Caco-2 (cell line): ENCODE data around the gene KLF6. TPM values are rescaled to one million over a fixed set of nuclear protein-coding genes. Genes with fewer than 3 reads are reported as not detected.

Experiments
- BruUV-seq: library from RNA; stranded (reverse); fragments of 400-500 nt; replicated peaks from 2 replicates; lab custom pipeline; 2021; lab: Mats Ljungman, UMichigan
- CTCF ChIA-PET: fragments of 300-600 bp; sonication (Branson Sonifier 250); formaldehyde crosslinking; loops from one replicate; lab custom pipeline; 2022; ENCODE audit warnings: antibody characterized with exemption; lab: Charles Lee
- POLR2A ChIA-PET: fragments of 300-600 bp; sonication (Branson Sonifier 250); formaldehyde crosslinking; loops from one replicate; lab custom pipeline; 2022; ENCODE audit warnings: antibody characterized with exemption; lab: Charles Lee
- DNase-seq, 2 experiments: peaks; one replicate each; pipeline versions ENCODE4 v3.0.0 to v3.0.0-alpha.2; 2020 to 2022
- H3K27me3 ChIP-seq: replicated peaks from 2 replicates; pipeline ENCODE4 v1.6.0; 2011; ENCODE audit warnings: low read length; ENCODE audit not compliant: control insufficient read depth, insufficient read depth
- H3K36me3 ChIP-seq: 2 replicates; pipeline ENCODE4 v1.5.1; 2011; ENCODE audit warnings: low read length; ENCODE audit not compliant: control insufficient read depth, insufficient read depth
- H3K4me1 ChIP-seq: fragments of 250-450 bp; sonication (Bioruptor Pico); 2 replicates; pipeline ENCODE4 v1.5.1; 2020; ENCODE audit warnings: mild to moderate bottlenecking
- H3K4me3 ChIP-seq: 2 replicates; pipeline ENCODE4 v1.5.1; 2011; ENCODE audit warnings: low read depth, mild to moderate bottlenecking, control low read depth, low read length
- H3K9me3 ChIP-seq: fragments of 250-450 bp; sonication (Bioruptor Pico); 2 replicates; pipeline ENCODE4 v1.5.1; 2020; ENCODE audit warnings: mild to moderate bottlenecking, moderate library complexity
- H3K27ac Mint-ChIP-seq: one replicate; pipeline ENCODE4 v1.8.0; 2022; ENCODE audit warnings: mixed read lengths; ENCODE audit not compliant: unreplicated experiment
- H3K27me3 Mint-ChIP-seq: one replicate; pipeline ENCODE4 v1.8.0; 2022; ENCODE audit warnings: mixed read lengths; ENCODE audit not compliant: insufficient read depth, unreplicated experiment
- H3K36me3 Mint-ChIP-seq: one replicate; pipeline ENCODE4 v1.8.0; 2022; ENCODE audit warnings: mild to moderate bottlenecking, mixed read lengths; ENCODE audit not compliant: insufficient read depth, unreplicated experiment
- H3K4me1 Mint-ChIP-seq: one replicate; pipeline ENCODE4 v1.8.0; 2022; ENCODE audit warnings: low read depth, mixed read lengths; ENCODE audit not compliant: unreplicated experiment
- H3K4me3 Mint-ChIP-seq: one replicate; pipeline ENCODE4 v1.8.0; 2022; ENCODE audit warnings: mild to moderate bottlenecking, moderate library complexity, mixed read lengths; ENCODE audit not compliant: unreplicated experiment
- H3K9me3 Mint-ChIP-seq: one replicate; pipeline ENCODE4 v1.8.0; 2022; ENCODE audit warnings: mixed read lengths; ENCODE audit not compliant: unreplicated experiment
- CTCF ChIP-seq, 2 experiments: fragments of 200-600 bp in 1 of 2; IDR thresholded peaks; 1 replicate in 1 of 2; 2 replicates in 1 of 2; pipeline versions ENCODE4 v1.5.1 to v1.8.0; 2011 to 2022; ENCODE audit warnings: antibody characterized with exemption in 1 of 2, control low read depth in 1 of 2, inconsistent platforms in 1 of 2, low read depth in 1 of 2, low read length in 1 of 2, mild to moderate bottlenecking in 1 of 2, moderate library complexity in 1 of 2; ENCODE audit not compliant: insufficient read depth in 1 of 2, severe bottlenecking in 1 of 2, unreplicated experiment in 1 of 2
- intact Hi-C: fragments of 100-400 bp; cut with micrococcal nuclease; formaldehyde crosslinking; loops from one replicate; pipeline ENCODE4 v1.10.0; 2022; ENCODE audit not compliant: unreplicated experiment
- total RNA-seq: library from RNA; stranded (reverse); gene quantifications from 2 replicates; pipeline ENCODE4 v1.2.3, GENCODE V29; 2022

The KLF6 gene
- total RNA-seq, 1 experiment from 2014 or later, result 84.5 TPM

DNA sequence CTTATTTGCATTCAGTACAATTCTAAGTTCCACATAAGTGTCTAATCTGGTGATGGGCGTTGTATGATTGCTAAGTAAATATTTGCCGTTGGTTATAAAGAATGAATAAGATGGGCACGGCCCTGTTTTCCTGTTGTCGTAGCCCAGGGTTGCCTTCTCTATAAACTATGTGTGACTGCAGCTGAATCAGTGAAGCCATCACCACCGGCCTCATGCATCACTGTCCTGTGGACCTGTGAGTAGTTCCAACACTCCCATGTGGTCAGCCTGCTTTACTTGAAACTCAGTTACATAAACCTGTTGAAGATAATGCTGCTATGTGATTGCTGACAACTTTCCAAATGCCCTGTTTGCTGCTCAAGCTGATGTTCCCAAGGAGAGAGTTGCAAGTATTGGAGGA, 21.6 kb upstream of the KLF6 start:
- H3K9me3 Mint-ChIP-seq, result no peaks in the 10 kb centered on the region
- no peaks in the 10 kb centered on the region for H3K27me3 Mint-ChIP-seq
- H3K4me3 ChIP-seq, result no peak overlapping the region
- no TSS peak for BruUV-seq
- intact Hi-C loops, result loop anchor here (1.0 kb wide), 3 partner anchors 19 to 46 kb away; partner anchors contain the start of gene KLF6
- TF ChIP-seq CTCF (IDR thresholded peaks at IDR 0.05; ENCODE audit: insufficient read depth in 1 of 2, low read depth in 1 of 2, low read length in 1 of 2, severe bottlenecking in 1 of 2, unreplicated experiment in 1 of 2), result no peak
- ChIA-PET CTCF (no interaction called here), POLR2A (interaction anchor here (1.7 to 3.5 kb wide), 2 partner anchors 22 to 45 kb away, joined by 7 to 49 read pairs; partner anchors contain the start of gene KLF6)
- peaks cover 10% of the 10 kb centered on the region for H3K36me3 Mint-ChIP-seq
- H3K4me3 Mint-ChIP-seq, result peak overlapping the region; percentile 58
- H3K36me3 ChIP-seq, result no peaks in the 10 kb centered on the region
- H3K27me3 ChIP-seq, result no peaks in the 10 kb centered on the region
- DNase-seq, result peak; percentile 64 to 76
- H3K9me3 ChIP-seq, result no peaks in the 10 kb centered on the region
- H3K27ac Mint-ChIP-seq, result peak overlapping the region; percentile 84
- H3K4me1 Mint-ChIP-seq, result peaks cover 41% of the 10 kb centered on the region
- peaks cover 86% of the 10 kb centered on the region for H3K4me1 ChIP-seq

GRCh38 chr10:3805791-3806461, 20.9 kb upstream of the KLF6 start:
- TF ChIP-seq CTCF (IDR thresholded peaks at IDR 0.05; ENCODE audit: insufficient read depth in 1 of 2, low read depth in 1 of 2, low read length in 1 of 2, severe bottlenecking in 1 of 2, unreplicated experiment in 1 of 2), result no peak
- no peaks in the 10 kb centered on the region for H3K36me3 ChIP-seq
- H3K9me3 ChIP-seq, result no peaks in the 10 kb centered on the region
- Mint-ChIP-seq H3K36me3 (peaks cover 10% of the 10 kb centered on the region), H3K4me1 (peaks cover 36% of the 10 kb centered on the region), H3K9me3 (no peaks in the 10 kb centered on the region), H3K27ac (peak overlapping the region; percentile 84), H3K4me3 (peak overlapping the region; percentile 58), H3K27me3 (no peaks in the 10 kb centered on the region)
- BruUV-seq, result no TSS peak
- no peaks in the 10 kb centered on the region for H3K27me3 ChIP-seq
- peak; percentile 68 to 80 for DNase-seq
- no peak overlapping the region for H3K4me3 ChIP-seq
- ChIA-PET POLR2A (interaction anchor here (0.9 to 3.5 kb wide), 3 partner anchors 18 to 46 kb away, joined by 5 to 49 read pairs (median 7); partner anchors contain the start of gene KLF6), CTCF (no interaction called here)
- peaks cover 80% of the 10 kb centered on the region for H3K4me1 ChIP-seq
- intact Hi-C loops, result loop anchor here (1.0 kb wide), 3 partner anchors 19 to 46 kb away; partner anchors contain the start of gene KLF6

- intact Hi-C loops, result no loop called here
- H3K4me1 Mint-ChIP-seq, result peaks cover 31% of the 10 kb centered on the region
- ChIA-PET POLR2A (interaction anchor here (0.9 to 3.5 kb wide), 3 partner anchors 18 to 47 kb away, joined by 5 to 49 read pairs (median 7); partner anchors contain the start of gene KLF6), CTCF (no interaction called here)
- H3K4me1 ChIP-seq, result peaks cover 74% of the 10 kb centered on the region
- peak overlapping the region; percentile 84 for H3K27ac Mint-ChIP-seq
- H3K27me3 ChIP-seq, result no peaks in the 10 kb centered on the region
- no peak overlapping the region for H3K4me3 ChIP-seq
- no peaks in the 10 kb centered on the region for H3K9me3 ChIP-seq
- H3K4me3 Mint-ChIP-seq, result peak overlapping the region; percentile 58
- no peaks in the 10 kb centered on the region for H3K27me3 Mint-ChIP-seq
- BruUV-seq, result TSS peak; percentile 8
- no peak for TF ChIP-seq CTCF (IDR thresholded peaks at IDR 0.05; ENCODE audit: insufficient read depth in 1 of 2, low read depth in 1 of 2, low read length in 1 of 2, severe bottlenecking in 1 of 2, unreplicated experiment in 1 of 2)
- peaks cover 6% of the 10 kb centered on the region for H3K36me3 Mint-ChIP-seq
- no peaks in the 10 kb centered on the region for H3K9me3 Mint-ChIP-seq
- H3K36me3 ChIP-seq, result no peaks in the 10 kb centered on the region
- peak in 1 of 2 experiments; percentile 23 for DNase-seq
Measured at GRCh38 chr10:3805201-3805790, 20.3 kb upstream of the KLF6 start.
